ENCODE data around the gene WNT9A. TPM values are rescaled to one million over a fixed set of nuclear protein-coding genes. Genes with fewer than 3 reads are reported as not detected.

Gene WNT9A
- total and polyA plus RNA-seq, 3 donors from 2014 or later = 3.1 to 4.3 (median 3.5) TPM

- peaks cover 25% of the 10 kb centered on the region for H3K4me1 ChIP-seq
- intact Hi-C loops (cut with DNase I; ENCODE audit: low total_unique reads) = no loop called here
Observed at GRCh38 chr1:227909188-227909587, 38.5 kb downstream of the WNT9A start.

GRCh38 chr1:227908359-227908758, 39.4 kb downstream of the WNT9A start:
- H3K27me3 ChIP-seq = no peaks in the 10 kb centered on the region
- DNase-seq = no peak
- WGBS, 2 donors = 78 to 79% methylated on average over 7 of the region's 7 CpGs
- H3K4me3 ChIP-seq = no peak overlapping the region
- intact Hi-C loops (cut with DNase I; ENCODE audit: low total_unique reads) = no loop called here
- H3K36me3 ChIP-seq (ENCODE audit: low read depth, missing control alignments) = no peaks in the 10 kb centered on the region
- H3K4me1 ChIP-seq = peaks cover 25% of the 10 kb centered on the region
- no peak for TF ChIP-seq CTCF (IDR thresholded peaks at IDR 0.05)
- no peak for TF ChIP-seq POLR2A (IDR thresholded peaks at IDR 0.05)
- no peaks in the 10 kb centered on the region for H3K9me3 ChIP-seq
- no peak overlapping the region for H3K27ac ChIP-seq

More at GRCh38 chr1:227909188-227909587, 38.5 kb downstream of the WNT9A start:
- Histone ChIP-seq H3K36me3 (ENCODE audit: low read depth, missing control alignments) (no peaks in the 10 kb centered on the region), H3K4me3 (no peak overlapping the region), H3K27me3 (no peaks in the 10 kb centered on the region), H3K9me3 (no peaks in the 10 kb centered on the region), H3K27ac (no peak overlapping the region)
- no peak for TF ChIP-seq POLR2A (IDR thresholded peaks at IDR 0.05)
- DNase-seq = no peak
- 79 to 83% methylated on average over 2 of the region's 2 CpGs for WGBS, 2 donors

DNA sequence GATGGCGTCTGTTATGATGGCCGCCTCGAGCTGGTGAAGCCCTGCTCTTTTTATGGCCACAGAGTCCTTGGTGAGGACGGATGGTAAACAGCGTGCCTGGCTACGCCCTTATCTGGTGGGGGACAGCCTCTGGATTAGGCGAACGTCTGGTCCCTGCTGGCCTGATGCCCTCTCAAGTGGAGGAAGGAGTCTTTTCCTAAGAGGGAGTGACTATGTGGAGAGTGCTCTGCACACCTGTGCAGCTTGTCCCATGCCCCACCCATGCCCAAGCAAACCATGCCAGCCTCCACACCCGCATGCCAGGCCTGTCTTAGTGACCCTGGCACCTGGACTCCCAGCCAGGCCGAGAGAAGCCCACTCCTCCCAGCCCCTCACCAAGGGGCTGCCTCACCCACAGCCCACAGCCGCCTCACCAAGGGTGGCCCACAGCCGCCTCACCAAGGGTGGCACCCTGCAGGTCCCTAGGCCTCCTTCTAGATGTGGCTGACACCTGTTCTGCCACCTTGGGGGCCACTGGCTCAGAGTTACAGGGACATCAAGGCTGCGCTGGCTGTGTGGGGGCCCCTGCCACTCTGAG, 40.2 kb downstream of the WNT9A start:
- H3K27ac ChIP-seq = no peak overlapping the region
- no peaks in the 10 kb centered on the region for H3K9me3 ChIP-seq
- H3K4me1 ChIP-seq = peaks cover 21% of the 10 kb centered on the region
- WGBS, 2 donors = 88 to 89% methylated on average over 8 to 13 of the region's 13 CpGs
- H3K4me3 ChIP-seq = no peak overlapping the region
- no peaks in the 10 kb centered on the region for H3K27me3 ChIP-seq
- H3K36me3 ChIP-seq (ENCODE audit: low read depth, missing control alignments) = no peaks in the 10 kb centered on the region
- TF ChIP-seq POLR2A (IDR thresholded peaks at IDR 0.05) (no peak), CTCF (IDR thresholded peaks at IDR 0.05) (no peak)
- no peak for DNase-seq
- intact Hi-C loops (cut with DNase I; ENCODE audit: low total_unique reads) = no loop called here

DNA sequence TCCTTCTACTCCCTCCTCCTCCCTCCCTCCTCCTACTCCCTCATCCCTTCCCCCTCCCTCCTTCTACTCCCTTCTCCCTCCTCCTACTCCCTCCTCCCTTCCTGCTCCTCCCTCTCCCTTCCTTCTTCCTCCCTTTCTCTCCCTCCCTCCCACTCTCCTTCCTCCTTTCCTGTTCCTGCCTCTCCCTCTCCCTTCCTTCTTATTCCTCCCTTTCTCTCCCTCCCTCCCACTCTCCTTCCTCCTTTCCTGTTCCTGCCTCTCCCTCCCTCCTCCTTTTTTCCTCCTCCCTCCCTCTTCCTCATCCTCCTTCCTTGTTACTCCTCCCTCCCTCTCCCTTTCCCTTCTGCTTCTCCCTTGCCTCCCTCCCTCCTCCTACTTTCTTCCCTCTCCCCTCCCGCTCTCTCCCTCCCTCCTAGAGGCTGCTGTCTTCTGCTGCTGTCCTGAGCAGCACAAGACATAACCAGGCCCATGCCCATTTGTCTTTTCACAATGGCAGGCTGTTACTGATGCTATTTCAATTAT, 41.1 kb downstream of the WNT9A start:
- H3K4me1 ChIP-seq = peaks cover 21% of the 10 kb centered on the region
- H3K36me3 ChIP-seq (ENCODE audit: low read depth, missing control alignments) = no peaks in the 10 kb centered on the region
- no peak overlapping the region for H3K27ac ChIP-seq
- no peaks in the 10 kb centered on the region for H3K27me3 ChIP-seq
- no peak for DNase-seq
- H3K9me3 ChIP-seq = no peaks in the 10 kb centered on the region
- no peak overlapping the region for H3K4me3 ChIP-seq
- TF ChIP-seq CTCF (IDR thresholded peaks at IDR 0.05) = no peak
- TF ChIP-seq POLR2A (IDR thresholded peaks at IDR 0.05) = no peak
- 90 to 96% methylated on average over 1 of the region's 1 CpG for WGBS, 2 donors
- intact Hi-C loops (cut with DNase I; ENCODE audit: low total_unique reads) = no loop called here

GRCh38 chr1:227905573-227906487, 41.9 kb downstream of the WNT9A start:
- Histone ChIP-seq H3K9me3 (no peaks in the 10 kb centered on the region), H3K36me3 (ENCODE audit: low read depth, missing control alignments) (no peaks in the 10 kb centered on the region), H3K27ac (no peak overlapping the region), H3K4me3 (no peak overlapping the region), H3K4me1 (peaks cover 13% of the 10 kb centered on the region), H3K27me3 (no peaks in the 10 kb centered on the region)
- TF ChIP-seq POLR2A (IDR thresholded peaks at IDR 0.05) = no peak
- TF ChIP-seq CTCF (IDR thresholded peaks at IDR 0.05) = no peak
- DNase-seq = no peak
- intact Hi-C loops (cut with DNase I; ENCODE audit: low total_unique reads) = no loop called here
- 69 to 74% methylated on average over 7 to 15 of the region's 15 CpGs for WGBS, 2 donors
